HEK293T (cell line): ENCODE data around the gene SNF8.

Experiments used
- ARNT ChIP-seq: fragments of 450-650 bp; IDR thresholded peaks from 2 replicates; pipeline ENCODE4 v1.6.1; 2017; ENCODE audit warnings: mild to moderate bottlenecking
- BHLHE40 ChIP-seq: fragments of 450-650 bp; IDR thresholded peaks from 2 replicates; pipeline ENCODE4 v1.6.1; 2016; ENCODE audit warnings: mild to moderate bottlenecking, moderate library complexity, borderline replicate concordance
- CTBP1 ChIP-seq: fragments of 450-650 bp; IDR thresholded peaks from 2 replicates; pipeline ENCODE4 v1.6.1; 2016; ENCODE audit warnings: borderline replicate concordance
- FOXA1 ChIP-seq: fragments of 450-650 bp; IDR thresholded peaks from 2 replicates; pipeline ENCODE4 v1.6.1; 2016; ENCODE audit warnings: mild to moderate bottlenecking
- FOXK2 ChIP-seq: fragments of 450-650 bp; IDR thresholded peaks from 2 replicates; pipeline ENCODE4 v1.6.1; 2016; ENCODE audit warnings: mild to moderate bottlenecking
- FOXM1 ChIP-seq: fragments of 450-650 bp; IDR thresholded peaks from 2 replicates; pipeline ENCODE4 v1.6.1; 2017; ENCODE audit warnings: mild to moderate bottlenecking, borderline replicate concordance
- HDGF ChIP-seq: fragments of 450-650 bp; IDR thresholded peaks from 2 replicates; pipeline ENCODE4 v1.6.1; 2017; ENCODE audit warnings: antibody characterized with exemption, borderline replicate concordance
- L3MBTL2 ChIP-seq: fragments of 450-650 bp; conservative IDR thresholded peaks from 2 replicates; pipeline ENCODE4 v1.6.1; 2016; ENCODE audit warnings: mild to moderate bottlenecking
- NFRKB ChIP-seq: fragments of 450-650 bp; IDR thresholded peaks from 2 replicates; pipeline ENCODE4 v1.6.1; 2016; ENCODE audit warnings: mild to moderate bottlenecking, moderate library complexity
- SP1 ChIP-seq: fragments of 450-650 bp; IDR thresholded peaks from 2 replicates; pipeline ENCODE4 v1.6.1; 2017
- SUZ12 ChIP-seq: fragments of 450-650 bp; IDR thresholded peaks from 2 replicates; pipeline ENCODE4 v1.6.1; 2016; ENCODE audit warnings: mild to moderate bottlenecking
- TARDBP ChIP-seq: fragments of 450-650 bp; IDR thresholded peaks from 2 replicates; pipeline ENCODE4 v1.6.1; 2016

DNA sequence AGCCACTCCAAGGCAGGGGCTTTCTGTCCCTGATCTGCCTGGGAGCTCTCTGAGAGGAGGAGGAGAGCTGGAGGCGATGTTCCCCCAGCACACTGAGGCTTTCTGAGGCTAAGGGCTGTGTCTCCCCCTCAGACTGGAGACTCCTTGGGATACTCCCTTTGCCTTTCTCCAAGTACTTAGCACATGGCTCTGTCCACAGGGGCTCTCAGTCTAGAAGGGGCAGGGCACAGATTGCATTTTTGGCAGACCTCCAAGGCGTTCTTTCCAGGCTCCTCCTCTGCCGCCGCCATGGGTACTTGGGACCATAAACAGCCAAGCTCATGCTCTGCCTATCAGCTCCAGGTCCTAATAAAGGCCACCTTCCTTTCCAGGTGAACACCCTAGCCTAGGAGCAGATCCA, 25.6 kb upstream of the SNF8 start:
- no peak for TF ChIP-seq L3MBTL2
- TF ChIP-seq SUZ12, result no peak
- TF ChIP-seq NFRKB, result no peak
- no peak for TF ChIP-seq FOXM1
- TF ChIP-seq FOXA1, result no peak
- TF ChIP-seq HDGF, result no peak
- TF ChIP-seq CTBP1, result no peak
- TF ChIP-seq BHLHE40, result no peak
- no peak for TF ChIP-seq SP1
- TF ChIP-seq FOXK2, result no peak
- TF ChIP-seq TARDBP, result no peak
- no peak for TF ChIP-seq ARNT
